NB4 (cell line): Measurements from ENCODE around the gene DNAJC1.

Experiments used
- DNase-seq: peaks from one replicate; pipeline ENCODE4 v3.0.0; 2010; ENCODE audit warnings: low read depth
- H3K4me3 ChIP-seq: one replicate; pipeline ENCODE4 v1.5.1; 2011; ENCODE audit warnings: mild to moderate bottlenecking, low read depth, low read length, moderate library complexity
- CTCF ChIP-seq: IDR thresholded peaks from one replicate; pipeline ENCODE4 v1.5.1; 2012; ENCODE audit warnings: low read depth, low read length
- MAX ChIP-seq: IDR thresholded peaks from 2 replicates; pipeline ENCODE4 v1.6.1; 2011; ENCODE audit warnings: low read depth, low read length
- MYC ChIP-seq: IDR thresholded peaks from 2 replicates; pipeline ENCODE4 v1.6.1; 2011; ENCODE audit warnings: low read depth, low read length
- POLR2A ChIP-seq: IDR thresholded peaks from 2 replicates; pipeline ENCODE4 v1.6.1; 2011; ENCODE audit warnings: mild to moderate bottlenecking; ENCODE audit not compliant: insufficient read length; ENCODE audit errors: extremely low read depth

The DNAJC1 gene

GRCh38 chr10:21912625-21913024 lies 90.9 kb downstream of the DNAJC1 start:
- no peak for DNase-seq
- H3K4me3 ChIP-seq: no peak overlapping the region
- TF ChIP-seq MYC (no peak), POLR2A (no peak), CTCF (no peak), MAX (no peak)

DNA sequence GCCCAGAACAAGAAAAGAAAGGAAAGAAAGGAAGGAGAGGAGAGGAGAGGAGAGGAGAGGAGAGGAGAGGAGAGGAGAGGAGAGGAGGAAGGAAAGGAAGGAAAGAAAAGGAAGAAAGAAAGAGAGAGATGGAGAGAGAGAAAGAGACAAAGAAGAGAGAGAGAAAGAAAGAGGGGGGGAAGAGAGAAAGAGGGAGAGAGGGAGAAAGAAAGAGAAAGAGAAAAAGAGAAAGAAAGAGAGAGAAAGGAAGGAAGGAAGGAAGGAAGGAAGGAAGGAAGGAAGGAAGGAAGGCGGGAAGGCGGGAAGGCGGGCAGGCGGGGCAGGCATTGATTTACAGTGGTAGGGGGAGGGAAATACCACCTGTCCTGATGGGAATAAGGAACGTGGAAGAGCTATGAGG lies 92.7 kb downstream of the DNAJC1 start:
- TF ChIP-seq POLR2A: no peak
- no peak for TF ChIP-seq MAX
- TF ChIP-seq CTCF: no peak
- no peak for TF ChIP-seq MYC
- H3K4me3 ChIP-seq: no peak overlapping the region
- no peak for DNase-seq

GRCh38 chr10:21907436-21907835 lies 96.1 kb downstream of the DNAJC1 start:
- H3K4me3 ChIP-seq: no peak overlapping the region
- DNase-seq: no peak
- no peak for TF ChIP-seq POLR2A
- no peak for TF ChIP-seq MAX
- TF ChIP-seq CTCF: no peak

DNA sequence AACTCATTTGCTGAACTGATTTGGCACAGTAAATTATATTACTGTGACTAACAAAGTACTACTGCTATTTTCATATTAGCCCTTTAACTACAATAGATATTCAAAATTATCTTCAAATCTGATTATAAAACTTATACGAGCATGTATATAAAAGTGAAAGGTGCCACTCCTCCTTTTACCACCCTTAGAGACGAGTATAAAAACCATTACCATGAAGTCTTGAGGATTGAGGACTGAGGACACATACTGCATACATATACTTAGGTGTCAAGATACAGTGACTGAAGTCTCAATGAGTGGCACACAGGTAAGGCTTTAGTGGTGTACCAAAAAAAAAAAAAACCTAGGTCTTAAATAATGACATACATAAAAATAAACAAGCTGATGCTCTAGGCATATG lies 98.6 kb downstream of the DNAJC1 start:
- DNase-seq: no peak
- TF ChIP-seq POLR2A (no peak), CTCF (no peak), MAX (no peak), MYC (no peak)
- no peak overlapping the region for H3K4me3 ChIP-seq

- TF ChIP-seq POLR2A (no peak), CTCF (no peak), MYC (no peak), MAX (no peak)
- H3K4me3 ChIP-seq: no peak overlapping the region
- DNase-seq: no peak
These were observed 103.8 kb downstream of the DNAJC1 start for GRCh38 chr10:21899736-21900135.

DNA sequence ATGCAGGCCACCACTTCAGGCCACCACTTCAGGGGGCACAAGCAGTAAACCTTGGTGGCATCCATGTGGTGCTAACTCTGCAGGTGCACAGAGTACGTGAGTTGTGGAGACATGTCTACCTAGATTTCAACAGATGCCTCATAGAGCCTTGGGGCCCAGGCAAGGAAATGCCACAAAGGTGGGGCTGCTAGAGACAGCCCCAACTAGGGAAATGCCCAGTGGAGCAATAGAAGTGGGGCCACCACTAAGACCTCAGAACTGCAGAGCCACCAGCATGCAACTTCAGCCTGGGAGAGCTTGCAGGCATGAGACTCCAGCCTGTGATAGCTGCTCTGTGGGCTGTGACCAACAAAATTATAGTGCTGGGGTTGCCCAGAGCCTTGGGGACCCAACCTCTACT lies 107.6 kb downstream of the DNAJC1 start:
- TF ChIP-seq MYC (no peak), MAX (no peak), POLR2A (no peak), CTCF (no peak)
- no peak for DNase-seq
- no peak overlapping the region for H3K4me3 ChIP-seq
